ENCODE measurements around the gene ASS1.

Gene ASS1

DNA sequence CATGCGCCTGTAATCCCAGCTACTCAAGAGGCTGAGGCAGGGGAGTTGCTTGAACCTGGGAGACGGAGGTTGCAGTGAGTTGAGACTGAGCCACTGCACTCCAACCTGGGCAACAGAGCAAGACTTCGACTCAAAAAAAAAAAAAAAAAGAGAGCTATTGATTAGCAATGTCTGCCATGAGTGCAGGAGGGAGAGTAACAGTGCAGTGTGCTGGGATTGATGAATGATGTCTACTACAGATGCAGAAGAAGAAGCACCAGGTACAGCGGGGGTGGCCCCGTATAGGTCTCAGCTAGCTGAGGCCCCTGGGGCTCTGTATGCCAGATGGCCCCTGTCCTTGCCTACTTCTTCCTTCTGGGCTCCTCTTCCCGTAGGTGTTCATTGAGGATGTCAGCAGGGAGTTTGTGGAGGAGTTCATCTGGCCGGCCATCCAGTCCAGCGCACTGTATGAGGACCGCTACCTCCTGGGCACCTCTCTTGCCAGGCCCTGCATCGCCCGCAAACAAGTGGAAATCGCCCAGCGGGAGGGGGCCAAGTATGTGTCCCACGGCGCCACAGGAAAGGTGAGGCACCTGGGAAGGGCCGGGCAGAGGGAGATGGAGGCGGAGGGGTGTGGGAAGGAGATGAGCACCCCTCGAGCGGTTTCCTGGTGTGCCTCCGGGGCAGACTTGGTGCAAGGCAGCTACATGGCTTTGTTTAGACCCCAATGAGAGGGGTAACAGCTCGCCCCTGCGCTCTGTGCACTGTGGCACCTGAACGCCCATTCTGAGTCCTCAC lies 13.5 kb downstream of the ASS1 start:
- DNase-seq = no peak

DNA sequence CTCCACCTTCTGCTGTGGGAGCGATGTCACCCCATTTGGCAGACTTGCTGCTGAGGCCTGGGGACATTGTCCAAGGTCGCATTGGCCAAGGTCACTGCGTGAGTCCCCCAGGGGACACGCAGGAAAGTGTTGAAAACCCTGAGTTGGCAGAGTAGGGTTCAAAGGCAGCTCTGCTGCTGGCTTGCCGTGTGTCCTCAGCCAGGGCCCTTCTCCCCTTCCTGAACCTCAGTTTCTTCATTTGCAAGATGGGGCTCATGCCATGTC lies 14.0 kb downstream of the ASS1 start:
- no peak for DNase-seq

DNA sequence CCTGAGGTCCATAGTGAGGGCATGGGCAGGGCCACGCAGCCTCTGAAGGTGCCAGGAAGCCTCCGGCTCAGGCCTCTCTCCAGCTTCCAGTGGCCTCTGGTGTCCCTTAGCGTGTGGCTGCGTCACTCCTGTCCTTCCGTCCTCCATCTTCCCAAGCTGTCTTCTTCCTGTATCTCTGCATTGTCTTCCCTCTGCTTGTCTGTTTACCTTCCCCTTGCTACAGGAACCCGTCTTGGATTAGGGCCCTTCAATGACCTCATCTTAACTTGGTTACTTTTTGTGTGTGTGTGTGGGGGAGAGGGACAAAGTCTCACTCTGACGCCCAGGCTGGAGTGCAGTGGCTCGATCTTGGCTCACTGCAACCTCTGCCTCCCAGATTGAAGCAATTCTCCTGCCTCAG lies 14.4 kb downstream of the ASS1 start:
- no peak for DNase-seq

DNA sequence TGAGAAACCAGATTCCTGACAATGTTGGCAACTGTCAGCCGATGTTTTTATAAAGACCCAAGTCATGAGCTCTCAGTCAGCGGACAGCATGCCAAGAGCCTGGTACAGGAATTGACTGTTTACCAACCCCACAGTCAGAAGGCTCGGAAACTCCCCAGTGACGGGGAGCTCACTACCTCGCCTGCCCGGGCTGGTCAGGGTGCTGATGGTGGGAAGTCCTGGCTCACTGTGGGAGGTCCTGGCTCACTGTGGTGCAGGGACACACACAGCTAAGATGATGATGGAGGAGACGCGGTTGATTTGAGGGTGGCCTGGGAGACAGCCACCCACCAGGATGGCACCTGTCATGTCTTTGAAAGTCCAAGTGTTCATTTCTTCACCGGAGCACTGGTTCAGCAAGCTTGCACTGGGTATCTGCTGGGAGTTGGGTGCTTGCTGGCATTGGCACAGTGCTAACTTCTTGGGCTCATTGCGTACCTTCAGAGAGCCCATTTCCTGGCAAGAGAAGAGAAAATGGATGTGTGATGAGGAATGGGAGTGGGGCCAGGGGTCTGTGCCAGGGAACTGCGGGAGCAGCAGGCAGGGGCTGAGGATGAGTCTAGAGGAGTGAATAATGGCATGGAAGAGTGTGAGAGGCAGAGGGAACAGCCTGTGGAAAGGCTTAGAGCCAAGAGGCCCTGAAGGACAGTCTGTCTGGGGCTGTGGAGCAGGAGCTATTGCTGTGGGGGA lies 15.3 kb downstream of the ASS1 start:
- DNase-seq = no peak

DNA sequence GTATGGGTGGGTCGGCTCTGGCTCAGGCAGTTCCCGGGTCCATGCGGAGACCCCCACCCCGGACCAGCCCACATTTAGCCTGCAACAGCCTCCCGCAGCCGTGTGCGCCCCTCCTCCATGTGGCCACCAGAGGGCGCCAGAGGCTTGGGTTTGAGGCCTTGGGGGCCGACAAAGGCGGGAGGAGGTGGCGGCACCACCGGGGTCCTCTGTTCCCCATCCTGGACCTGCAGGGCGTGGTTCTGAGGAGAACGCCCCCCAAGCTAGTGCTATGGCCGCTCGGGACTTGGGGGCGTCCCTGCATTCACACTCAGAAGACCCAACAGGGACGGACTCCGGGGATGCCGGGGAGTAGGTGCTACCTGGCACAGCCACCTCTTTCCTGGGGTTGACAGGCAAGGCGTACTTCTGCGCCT lies 16.5 kb downstream of the ASS1 start:
- peak; percentile 29 to 65 (median 54) for DNase-seq

DNA sequence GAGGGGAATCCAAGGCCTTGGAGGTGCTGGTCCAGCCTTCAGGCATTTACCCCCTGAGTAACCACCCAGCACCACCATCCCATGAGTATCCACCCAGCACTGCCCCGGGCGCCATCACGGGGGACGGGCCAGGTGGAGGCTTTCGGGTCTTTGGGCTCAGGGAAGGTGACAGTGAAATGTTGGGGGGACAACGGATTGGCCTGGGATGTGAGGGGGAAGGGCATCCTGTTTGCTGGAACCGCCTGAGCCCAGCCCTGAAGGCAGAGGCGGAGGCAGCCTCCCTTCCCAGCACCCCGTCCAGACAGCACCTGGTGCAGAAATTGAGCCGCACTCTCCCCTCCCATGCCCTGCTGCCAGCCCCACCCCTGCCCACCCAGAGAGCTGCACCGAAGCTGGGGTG lies 17.0 kb downstream of the ASS1 start:
- no peak for DNase-seq

DNA sequence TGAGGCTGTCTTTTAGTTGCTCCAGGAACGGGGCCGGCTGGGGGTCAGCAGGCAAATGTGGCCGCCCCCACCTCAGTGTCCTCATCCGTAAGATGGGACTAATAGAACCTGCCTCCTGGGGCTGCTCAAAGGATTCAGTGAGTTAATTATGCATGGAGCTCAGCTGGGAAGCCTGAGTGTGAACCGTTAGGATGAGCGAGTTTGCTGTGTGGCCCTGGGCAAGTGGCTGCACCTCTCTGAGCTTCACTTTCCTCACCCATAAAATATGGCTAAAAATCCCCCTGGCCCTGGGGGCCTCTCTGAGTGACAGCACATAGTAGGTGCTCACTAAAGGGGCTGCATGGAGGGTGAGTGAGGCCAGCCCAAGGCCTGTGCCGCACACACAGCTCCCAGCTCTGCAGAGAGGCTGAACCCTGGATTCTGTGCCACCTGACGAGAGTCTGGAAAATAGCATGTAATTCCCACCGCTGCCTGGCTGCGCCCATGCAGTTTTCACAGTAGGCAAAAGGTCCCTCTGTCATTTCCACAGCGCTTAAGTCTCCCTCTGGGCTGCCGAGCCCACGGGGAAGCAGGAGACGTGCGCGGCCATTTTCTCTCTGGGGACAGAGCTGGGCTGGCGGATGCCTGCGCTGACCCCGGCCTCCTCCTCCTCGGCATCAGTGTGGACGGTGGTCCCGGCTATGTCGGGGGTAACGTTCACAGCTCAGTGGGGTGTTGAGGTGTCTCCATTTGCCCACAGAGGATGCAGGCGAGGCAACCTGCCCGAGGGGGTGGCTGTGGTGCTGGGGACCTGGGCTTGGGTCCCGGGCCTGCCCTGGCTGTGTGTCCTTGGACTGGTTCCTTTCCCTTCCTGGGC lies 18.2 kb downstream of the ASS1 start:
- DNase-seq = no peak

DNA sequence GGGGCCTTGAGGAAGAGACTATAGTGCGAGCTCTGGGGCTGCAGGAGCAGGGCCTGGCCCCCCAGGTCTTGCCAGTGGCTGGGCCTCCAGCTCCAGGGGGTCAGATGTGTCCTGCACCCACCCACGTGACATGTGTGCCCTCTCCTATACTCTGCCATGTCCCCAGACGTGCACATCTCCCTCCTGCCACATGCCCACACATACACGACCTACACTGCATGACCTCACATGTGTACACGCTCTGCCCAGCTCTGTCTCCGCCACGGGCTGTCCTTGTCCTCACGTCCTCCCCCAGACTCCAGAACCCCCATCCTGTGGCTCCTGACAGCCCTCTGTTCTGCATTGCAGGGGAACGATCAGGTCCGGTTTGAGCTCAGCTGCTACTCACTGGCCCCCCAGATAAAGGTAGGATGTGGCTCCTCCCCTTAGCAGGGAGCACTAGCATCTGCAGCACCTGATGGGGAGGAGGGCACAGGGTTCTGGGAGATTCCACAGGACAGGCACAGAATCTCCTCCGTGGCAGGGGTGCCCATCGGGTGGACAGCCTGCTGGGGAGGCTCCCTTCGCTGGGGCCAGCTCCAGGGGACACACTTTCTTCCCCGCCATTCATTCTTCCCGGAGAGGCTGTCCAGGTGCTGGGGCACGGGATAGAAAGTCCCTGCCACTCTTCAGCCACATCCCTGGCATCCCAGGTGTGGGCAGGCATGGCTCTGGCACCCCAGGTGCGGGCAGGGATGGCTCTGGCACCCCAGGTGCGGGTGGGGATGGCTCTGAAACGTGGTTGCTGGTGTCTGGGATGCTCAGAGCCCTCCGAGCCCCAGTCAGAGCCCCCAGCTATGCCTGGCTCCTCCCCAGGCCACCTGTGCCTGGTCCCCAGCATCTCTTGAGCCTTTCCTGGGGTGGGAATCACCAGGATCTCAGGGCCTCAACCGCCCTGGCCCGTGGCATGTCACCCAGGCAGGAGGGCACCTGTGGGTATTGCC lies 19.3 kb downstream of the ASS1 start:
- DNase-seq = no peak

DNA sequence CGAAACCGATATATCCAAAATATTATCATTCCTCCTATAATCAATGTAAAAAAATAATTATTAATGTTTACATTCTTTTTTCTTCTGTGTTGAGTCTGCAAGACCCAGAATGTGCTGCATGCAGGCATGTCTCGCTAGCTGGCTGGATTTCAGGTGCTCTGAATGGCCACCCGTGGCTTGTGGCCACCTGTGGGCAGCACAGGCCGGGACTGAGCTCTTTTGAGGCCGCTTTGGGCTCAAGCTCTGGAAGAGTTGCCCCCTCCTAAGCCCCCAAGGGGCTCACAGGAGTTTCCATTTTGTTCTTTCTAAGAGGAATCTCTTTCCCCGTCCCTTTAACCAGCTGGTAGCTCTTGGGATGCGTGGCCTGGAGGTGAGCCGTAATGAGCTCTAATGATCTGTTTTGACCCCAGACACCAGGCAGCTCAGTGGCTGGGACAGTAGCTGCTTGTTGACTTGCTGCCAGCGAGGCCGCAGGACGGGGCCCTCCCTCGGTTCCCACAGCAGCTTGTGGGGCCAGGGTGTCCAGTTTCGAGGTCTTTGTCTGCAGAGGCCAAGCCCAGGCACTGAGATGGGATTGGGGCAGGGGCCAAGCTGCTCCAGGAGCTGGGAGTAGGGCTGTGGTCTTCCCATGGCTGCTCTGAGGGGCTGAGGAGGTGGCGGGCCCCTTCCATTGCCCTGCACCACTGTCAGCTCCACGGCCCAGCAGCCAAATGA lies 20.8 kb downstream of the ASS1 start:
- DNase-seq = no peak

DNA sequence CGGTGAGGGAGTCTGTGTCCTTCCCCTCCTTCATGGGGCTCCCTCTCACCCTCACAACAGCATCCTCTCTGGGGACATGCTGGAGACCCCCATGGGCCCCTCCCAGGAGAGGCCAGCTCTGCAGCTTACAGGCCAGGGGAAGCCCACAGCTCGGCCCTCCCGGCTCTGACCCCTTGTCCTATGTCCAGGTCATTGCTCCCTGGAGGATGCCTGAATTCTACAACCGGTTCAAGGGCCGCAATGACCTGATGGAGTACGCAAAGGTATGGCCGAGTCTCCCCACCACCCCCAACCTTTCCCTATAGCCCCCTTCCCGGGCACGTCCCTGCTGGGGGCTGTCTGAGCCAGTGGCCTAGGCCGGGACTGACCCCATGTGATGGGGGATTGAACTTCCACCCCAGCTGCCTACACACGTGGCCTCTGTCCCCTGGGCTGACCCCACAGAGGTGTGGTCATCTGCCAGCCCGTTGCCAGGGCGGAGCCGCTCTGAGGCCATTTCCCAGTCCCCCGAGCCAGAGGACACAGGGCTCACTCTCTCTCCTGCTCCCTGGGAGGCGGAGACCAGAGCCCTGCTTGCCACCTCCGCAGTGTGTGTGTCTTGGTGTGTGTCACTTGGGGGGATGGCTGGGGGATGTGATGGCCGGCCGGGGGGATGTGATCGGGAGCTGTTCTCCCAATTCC lies 21.9 kb downstream of the ASS1 start:
- DNase-seq = no peak

DNA sequence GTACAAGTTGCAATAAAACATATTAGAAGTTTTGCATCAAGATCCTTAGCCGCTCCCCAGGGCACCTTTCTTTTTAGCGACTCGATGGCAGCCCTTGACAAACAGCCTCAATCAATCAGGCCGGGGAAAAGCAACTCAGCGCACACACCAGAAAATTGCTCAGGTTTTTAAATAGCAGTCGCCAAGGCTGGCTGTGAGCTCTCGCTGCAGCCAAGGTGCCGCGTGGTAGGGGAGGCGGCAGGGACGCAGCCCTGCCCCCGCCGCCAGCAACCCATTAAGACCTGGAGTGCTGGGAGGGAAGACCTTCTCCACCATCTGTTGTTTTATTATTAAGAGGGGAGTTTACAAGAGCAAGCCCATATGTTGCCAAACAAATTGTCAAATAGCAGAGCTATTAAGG lies 22.6 kb downstream of the ASS1 start:
- DNase-seq = no peak

DNA sequence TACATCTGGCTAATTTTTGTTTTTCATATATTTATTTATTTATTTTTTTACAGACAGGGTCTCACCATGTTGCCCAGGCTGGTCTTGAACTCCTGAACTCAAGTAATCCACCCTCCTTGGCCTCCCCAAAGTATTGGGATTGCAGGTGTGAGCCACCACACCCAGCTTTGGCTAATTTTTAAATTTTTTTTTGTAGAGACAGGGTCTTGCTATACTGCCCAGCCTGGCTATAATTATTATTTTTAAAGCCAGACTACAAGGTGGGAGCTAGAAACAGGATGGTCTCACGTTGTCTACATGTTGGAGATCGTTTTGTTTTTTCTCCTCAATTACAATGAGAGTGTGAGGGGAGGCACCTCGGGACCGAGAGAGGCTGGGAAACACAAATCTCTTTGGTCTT lies 23.8 kb downstream of the ASS1 start:
- DNase-seq = no peak

DNA sequence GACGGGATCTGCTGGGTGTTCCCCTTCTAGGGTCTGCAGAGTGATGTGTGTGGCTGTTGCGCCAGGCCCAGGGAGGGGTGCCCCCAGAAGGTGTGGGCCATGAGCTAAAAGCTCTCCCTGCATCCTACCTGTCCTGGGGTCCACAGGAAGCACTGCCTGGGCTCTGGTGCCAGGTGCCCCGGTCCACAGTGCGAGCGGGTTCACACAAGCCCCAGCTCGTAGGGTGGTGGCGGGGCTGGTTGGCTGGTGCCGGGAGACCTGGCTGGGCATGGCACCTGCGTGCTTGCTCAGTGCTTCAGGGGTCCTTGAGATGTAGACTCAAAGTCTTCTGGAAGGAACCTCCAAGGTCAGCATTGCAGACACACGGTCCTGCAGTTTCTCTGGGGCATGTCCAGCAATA lies 25.5 kb downstream of the ASS1 start:
- DNase-seq = no peak

DNA sequence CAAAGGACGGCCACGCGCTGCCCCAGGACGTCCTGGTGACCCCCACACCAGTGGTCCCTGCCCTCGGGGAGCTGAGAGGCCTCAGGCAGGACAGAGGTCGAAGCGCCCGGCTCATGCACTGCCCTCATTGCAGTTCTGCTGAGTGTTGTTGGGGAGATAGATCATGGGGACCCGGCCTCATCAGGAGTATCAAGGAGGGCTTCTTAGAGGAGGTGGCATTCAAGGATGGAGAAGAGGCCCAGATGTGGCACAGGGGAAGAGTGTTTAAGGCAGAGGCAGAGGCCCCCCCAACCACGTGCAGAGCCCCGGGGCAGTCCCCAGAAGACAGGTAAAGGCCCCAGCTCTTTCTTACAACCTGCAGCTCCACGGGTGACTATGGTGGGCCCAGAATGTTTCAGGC lies 26.2 kb downstream of the ASS1 start:
- DNase-seq = no peak

DNA sequence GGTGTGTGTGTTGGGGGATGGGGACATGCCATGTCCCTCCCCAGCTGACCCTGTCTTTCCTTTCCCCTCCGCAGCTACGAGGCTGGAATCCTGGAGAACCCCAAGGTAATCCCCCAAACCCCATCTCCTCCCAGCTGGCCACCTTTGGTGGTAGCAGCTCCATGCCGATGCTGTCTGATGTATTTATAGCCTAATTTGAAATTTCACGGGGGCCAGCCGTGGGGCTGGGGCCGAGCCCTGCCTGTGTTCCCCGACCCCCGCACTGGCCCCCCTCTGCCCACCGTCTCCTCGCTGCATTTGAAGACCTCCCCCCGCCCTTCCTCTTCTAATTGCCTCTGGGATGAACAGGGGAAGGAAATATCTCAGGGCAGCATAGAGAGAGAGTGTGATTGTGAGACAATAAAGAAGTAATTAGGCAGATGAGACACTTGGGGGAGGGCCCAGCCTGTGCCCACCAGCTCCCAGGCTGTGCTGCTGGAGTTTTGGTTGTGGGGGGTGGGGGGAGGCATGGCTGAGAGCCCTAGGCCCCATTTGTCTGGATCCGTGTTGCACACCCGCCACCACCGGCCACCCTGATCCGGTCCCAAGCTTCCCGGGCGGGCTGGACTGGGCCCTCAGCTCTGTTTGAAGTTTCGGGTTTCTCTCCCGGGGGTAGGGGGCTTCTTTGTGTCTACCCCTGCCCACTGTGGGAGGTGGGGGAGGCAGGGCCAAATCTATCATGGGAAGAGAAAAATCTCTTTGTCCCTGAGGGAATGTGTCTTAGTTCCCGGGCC lies 26.8 kb downstream of the ASS1 start:
- DNase-seq = no peak

DNA sequence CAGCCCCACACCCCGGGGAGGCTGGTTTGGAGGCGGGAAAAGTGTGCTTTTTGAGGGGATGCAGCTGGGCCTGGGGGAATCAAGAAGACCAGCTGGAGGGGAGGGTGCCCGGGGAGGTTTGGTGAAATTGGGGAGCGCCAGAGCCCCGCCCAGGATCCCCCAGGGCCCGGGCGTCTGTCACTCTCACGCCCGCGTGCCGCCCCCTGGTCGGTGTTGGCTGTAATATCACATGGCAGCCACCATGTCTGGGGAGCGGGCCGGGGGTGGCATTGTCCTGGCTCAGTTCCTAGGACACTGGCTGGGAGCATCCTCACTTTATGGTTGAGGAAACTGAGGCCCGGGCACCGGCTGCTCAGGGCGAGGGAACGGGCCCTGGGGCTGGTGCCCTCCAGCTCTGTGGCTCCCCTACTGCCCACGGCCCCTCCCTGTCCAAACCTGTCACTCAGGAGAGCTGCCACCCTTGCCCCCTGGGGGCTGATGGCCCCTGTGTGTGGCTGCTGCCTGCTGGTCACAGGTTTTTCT lies 27.5 kb downstream of the ASS1 start:
- no peak for DNase-seq

DNA sequence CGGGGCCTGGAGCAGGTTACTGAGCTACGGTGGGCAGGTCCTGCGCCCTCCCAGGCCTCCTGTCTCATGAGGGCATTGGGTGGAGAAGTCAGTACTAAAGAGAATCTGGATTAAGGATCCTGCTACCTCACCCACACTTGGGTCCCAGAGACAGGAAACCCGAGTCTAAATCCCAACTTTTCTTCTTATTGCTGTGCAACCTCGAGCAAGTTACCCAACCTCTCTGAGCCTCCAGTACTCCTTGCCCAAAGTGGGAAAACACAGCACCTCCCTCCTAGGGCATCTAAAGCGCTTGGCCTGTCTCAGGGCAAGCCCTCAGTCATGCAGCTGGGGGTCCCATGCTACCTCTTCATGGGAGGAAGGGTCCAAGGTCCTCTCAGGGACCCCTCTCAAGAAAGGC lies 28.2 kb downstream of the ASS1 start:
- no peak for DNase-seq

DNA sequence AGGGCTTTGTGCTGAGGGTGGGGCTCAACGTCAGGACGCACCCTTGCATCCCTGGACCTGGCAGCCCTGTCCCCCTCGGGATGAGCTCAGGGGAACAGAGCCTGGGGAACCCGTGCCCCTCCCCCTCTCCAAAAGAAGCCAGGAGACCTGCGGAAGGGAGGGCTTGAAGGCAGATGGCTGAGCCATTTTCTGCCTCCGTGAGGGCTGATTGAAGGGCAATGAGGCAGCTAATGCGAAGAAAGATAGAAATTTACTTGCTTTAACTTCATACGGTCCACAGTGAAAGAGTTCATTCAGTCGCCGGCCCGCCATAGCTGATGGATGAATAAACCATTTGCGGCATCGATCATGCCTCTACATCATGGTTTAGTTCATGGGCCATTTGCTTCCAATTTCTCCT lies 28.8 kb downstream of the ASS1 start:
- no peak for DNase-seq

DNA sequence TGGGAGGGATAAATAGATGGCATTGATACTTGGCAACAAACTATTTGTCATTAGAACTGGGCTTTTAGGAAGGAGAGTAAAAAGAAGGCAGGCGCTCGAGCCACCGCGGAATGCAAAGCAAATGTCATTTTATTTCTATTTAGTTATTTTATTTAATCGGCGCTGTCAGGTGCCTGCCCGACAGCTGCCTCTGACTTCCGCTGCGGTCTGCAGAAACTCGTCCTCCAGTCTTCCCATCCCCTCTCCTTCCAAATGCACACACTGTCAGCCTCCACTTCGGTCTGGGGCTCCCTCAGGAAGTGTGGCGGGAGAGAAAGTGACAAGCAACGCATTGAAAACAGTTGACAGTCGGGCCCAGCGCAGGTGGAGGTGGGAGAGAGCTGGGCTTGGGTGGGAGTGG lies 29.3 kb downstream of the ASS1 start:
- DNase-seq = no peak

DNA sequence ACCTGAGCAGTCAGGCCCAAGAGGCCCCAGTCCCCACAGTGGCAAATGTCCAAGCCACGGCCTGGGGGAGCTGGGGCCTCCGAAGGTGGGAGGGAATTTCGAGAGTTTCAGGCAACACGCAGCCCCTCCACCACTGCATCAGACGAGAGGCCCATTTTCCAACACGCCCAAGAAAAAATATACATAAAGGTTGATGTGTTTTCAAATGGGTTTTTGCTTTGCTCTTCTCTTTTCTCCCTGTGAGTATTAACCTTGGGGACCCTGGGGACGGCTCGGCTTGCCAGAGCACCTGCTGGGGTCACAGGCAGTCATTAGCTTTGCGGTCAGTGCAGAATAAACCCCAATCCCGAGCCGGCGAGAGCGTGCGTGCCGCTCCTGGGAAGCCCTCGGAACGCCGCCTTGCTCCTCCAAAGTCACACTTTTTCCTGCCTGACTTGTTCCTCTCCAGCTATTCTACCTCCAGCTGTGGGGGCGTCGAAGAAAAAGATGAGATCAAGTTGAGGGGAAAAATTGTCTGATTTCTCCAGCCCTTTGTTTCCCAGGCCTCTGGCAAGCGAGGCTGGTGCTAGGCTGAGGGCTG lies 31.5 kb downstream of the ASS1 start:
- no peak for DNase-seq

Measured in T-helper 1 cell (primary cell).